Measurements from ENCODE around the gene PLK4.
"Not testable (repeated sequence)": the region's sequence is repeated elsewhere in the genome, so short reads cannot be mapped to it uniquely, and the experiment has no call there.

PLK4 gene

DNA sequence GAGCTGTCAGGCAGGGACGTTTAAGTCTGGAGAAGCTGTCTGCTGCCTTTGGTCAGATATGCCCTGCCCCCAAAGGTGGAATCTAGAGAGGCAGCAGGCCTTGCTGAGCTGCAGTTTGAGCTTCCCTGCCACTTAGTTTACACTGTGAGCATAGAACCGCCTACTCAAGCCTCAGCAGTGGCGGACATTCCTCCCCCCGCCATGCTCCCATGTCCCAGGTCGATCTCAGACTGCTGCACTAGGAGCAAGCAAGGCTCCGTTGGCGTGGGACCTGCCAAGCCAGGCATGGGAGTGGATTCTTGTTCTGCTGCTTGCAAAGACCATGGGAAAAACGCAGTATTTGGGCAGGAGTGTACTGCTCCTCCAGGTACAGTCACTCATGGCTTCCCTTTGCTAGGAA lies 24.3 kb downstream of the PLK4 start:
- no peak for DNase-seq (ENCODE audit: low read depth in 3 of 3)

GRCh38 chr4:127916512-127916911 lies 35.8 kb downstream of the PLK4 start:
- DNase-seq (ENCODE audit: low read depth in 3 of 3): no peak

DNA sequence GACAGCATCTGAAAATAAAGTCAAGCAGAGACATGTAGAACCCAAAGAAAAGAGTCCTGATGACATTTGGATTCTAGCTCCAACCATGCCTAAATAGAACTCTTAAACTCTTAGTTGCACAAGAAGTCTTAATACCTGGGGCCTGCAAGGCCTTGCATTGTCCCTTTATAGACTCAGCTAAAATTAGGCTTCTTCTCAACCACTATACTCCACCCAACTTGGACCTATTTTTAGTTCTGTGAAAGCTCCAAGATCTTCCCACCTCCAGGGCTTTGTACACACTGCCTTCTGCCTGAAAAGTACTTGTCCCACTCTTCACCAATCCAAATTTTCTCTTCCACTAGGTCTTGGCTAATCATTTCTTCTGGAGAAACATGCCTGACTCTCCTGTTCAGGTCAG lies 36.5 kb downstream of the PLK4 start:
- DNase-seq (ENCODE audit: low read depth in 3 of 3): no peak

GRCh38 chr4:127920521-127920920 lies 39.8 kb downstream of the PLK4 start:
- DNase-seq (ENCODE audit: low read depth in 3 of 3): no peak

DNA sequence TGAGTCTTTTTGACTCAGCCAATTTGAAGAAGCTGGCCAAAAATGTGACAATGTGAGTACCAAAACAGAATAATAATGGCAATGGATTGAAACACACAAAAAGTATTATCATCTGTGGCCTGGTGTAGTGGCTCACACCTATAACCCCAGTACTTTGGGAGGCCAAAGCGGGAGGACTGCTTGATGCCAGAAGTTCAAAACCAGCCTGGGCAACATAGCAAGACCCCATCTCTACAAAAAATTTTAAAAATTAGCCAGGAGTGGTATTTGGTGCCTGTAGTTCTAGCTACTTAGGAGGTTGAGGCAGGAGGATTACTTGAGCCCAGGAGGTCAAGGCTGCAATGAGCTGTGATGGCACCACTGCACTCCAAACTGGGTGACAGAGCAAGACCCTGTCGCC lies 41.5 kb downstream of the PLK4 start:
- DNase-seq (ENCODE audit: low read depth in 3 of 3): no peak

GRCh38 chr4:127925720-127926119 lies 45.0 kb downstream of the PLK4 start:
- DNase-seq (ENCODE audit: low read depth in 3 of 3): not testable (repeated sequence)

GRCh38 chr4:127930175-127930574 lies 49.5 kb downstream of the PLK4 start:
- DNase-seq (ENCODE audit: low read depth in 3 of 3): no peak

GRCh38 chr4:127931836-127932235 lies 51.1 kb downstream of the PLK4 start:
- DNase-seq (ENCODE audit: low read depth in 3 of 3): not testable (repeated sequence)

DNA sequence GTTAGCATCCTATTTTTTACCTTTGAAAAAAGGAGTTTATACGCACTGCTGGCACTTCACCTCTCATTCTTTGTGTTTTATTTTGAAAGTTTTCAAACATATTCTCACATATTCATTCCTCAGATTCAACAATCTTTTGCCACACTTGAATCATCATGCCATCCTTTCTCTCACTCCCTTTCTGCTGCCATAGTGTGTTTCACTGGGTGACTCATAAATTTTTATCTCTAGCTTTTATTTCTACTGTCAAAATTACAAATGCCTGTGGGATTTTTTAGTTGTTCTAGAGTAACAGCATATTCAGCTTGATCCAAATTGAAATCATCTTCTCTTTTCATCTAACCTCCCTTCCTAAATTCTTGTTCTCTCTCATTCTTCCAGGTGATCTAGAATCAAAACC lies 56.3 kb downstream of the PLK4 start:
- no peak for DNase-seq (ENCODE audit: low read depth in 3 of 3)
